AG04450 (cell line): ENCODE results near the gene CDK17. TPM values are rescaled to one million over a fixed set of nuclear protein-coding genes. Genes with fewer than 3 reads are reported as not detected.

Experiments
- CTCF ChIA-PET: fragments of 300-600, 350-600 bp; formaldehyde crosslinking; extraction: SDS; loops from one replicate; lab custom pipeline; 2022; ENCODE audit warnings: antibody characterized with exemption, inconsistent platforms; lab: Charles Lee
- POLR2A ChIA-PET: fragments of 350-600 bp; formaldehyde crosslinking; extraction: SDS; loops from one replicate; lab custom pipeline; 2021; ENCODE audit warnings: antibody characterized with exemption, inconsistent platforms; lab: Yijun Ruan, JAX
- DNase-seq: peaks from one replicate; pipeline ENCODE4 v3.0.0-alpha.2; 2011; ENCODE audit warnings: low read depth, low spot score
- H3K27ac ChIP-seq: one replicate; pipeline ENCODE4 v1.5.1; 2012; ENCODE audit warnings: low read depth, low read length, control low read depth
- H3K27me3 ChIP-seq: one replicate; pipeline ENCODE4 v1.6.0; 2012; ENCODE audit warnings: low read length; ENCODE audit not compliant: control insufficient read depth, insufficient read depth
- H3K4me3 ChIP-seq: 2 replicates; pipeline ENCODE4 v1.5.1; 2011; ENCODE audit warnings: mild to moderate bottlenecking, low read depth, low read length, control low read depth
- H3K9me3 ChIP-seq: 2 replicates; pipeline ENCODE4 v1.5.1; 2012; ENCODE audit warnings: low read length; ENCODE audit not compliant: control insufficient read depth, insufficient read depth
- polyA plus RNA-seq: library from polyadenylated mRNA; depleted of rRNA; stranded (reverse); fragments of >200 nt; gene quantifications from 2 replicates; pipeline ENCODE4 v1.2.3, GENCODE V29; 2011
- TF ChIP-seq, protein P1 (sequence below): IDR thresholded peaks from 2 replicates; pipeline ENCODE4 v1.5.1; 2011; ENCODE audit warnings: low read depth, low read length, control low read depth, inconsistent platforms

CDK17 gene
- polyA plus RNA-seq, 1 experiment, result 67.8 TPM

GRCh38 chr12:96364092-96364700 is 36.0 kb downstream of the CDK17 start:
- H3K27ac ChIP-seq, result no peak overlapping the region
- no peaks in the 10 kb centered on the region for H3K27me3 ChIP-seq
- TF ChIP-seq, protein P1, sequence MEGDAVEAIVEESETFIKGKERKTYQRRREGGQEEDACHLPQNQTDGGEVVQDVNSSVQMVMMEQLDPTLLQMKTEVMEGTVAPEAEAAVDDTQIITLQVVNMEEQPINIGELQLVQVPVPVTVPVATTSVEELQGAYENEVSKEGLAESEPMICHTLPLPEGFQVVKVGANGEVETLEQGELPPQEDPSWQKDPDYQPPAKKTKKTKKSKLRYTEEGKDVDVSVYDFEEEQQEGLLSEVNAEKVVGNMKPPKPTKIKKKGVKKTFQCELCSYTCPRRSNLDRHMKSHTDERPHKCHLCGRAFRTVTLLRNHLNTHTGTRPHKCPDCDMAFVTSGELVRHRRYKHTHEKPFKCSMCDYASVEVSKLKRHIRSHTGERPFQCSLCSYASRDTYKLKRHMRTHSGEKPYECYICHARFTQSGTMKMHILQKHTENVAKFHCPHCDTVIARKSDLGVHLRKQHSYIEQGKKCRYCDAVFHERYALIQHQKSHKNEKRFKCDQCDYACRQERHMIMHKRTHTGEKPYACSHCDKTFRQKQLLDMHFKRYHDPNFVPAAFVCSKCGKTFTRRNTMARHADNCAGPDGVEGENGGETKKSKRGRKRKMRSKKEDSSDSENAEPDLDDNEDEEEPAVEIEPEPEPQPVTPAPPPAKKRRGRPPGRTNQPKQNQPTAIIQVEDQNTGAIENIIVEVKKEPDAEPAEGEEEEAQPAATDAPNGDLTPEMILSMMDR, result no peak
- ChIA-PET CTCF (interaction anchor here (1.3 kb wide), 1 partner anchor 125 kb away, joined by 4 read pairs; the partner anchor contains the start of gene CFAP54), POLR2A (no interaction called here)
- DNase-seq, result no peak
- no peak overlapping the region for H3K4me3 ChIP-seq
- no peaks in the 10 kb centered on the region for H3K9me3 ChIP-seq

- TF ChIP-seq, protein P1, result no peak
- H3K4me3 ChIP-seq, result no peak overlapping the region
- H3K9me3 ChIP-seq, result no peaks in the 10 kb centered on the region
- CTCF ChIA-PET, result no interaction called here
- DNase-seq, result no peak
- H3K27me3 ChIP-seq, result no peaks in the 10 kb centered on the region
- no peak overlapping the region for H3K27ac ChIP-seq
- POLR2A ChIA-PET, result no interaction called here
Measured at GRCh38 chr12:96361074-96361473, 39.2 kb downstream of the CDK17 start.

GRCh38 chr12:96360550-96360949 is 39.7 kb downstream of the CDK17 start:
- ChIA-PET POLR2A (no interaction called here), CTCF (no interaction called here)
- H3K27ac ChIP-seq, result no peak overlapping the region
- H3K27me3 ChIP-seq, result no peaks in the 10 kb centered on the region
- TF ChIP-seq, protein P1, result no peak
- DNase-seq, result no peak
- H3K4me3 ChIP-seq, result no peak overlapping the region
- no peaks in the 10 kb centered on the region for H3K9me3 ChIP-seq

GRCh38 chr12:96359328-96359727 is 40.9 kb downstream of the CDK17 start:
- no peak for DNase-seq
- Histone ChIP-seq H3K4me3 (no peak overlapping the region), H3K27ac (no peak overlapping the region), H3K27me3 (no peaks in the 10 kb centered on the region), H3K9me3 (no peaks in the 10 kb centered on the region)
- ChIA-PET POLR2A (no interaction called here), CTCF (interaction anchor here (1.0 kb wide), 1 partner anchor 130 kb away, joined by 3 read pairs; the partner anchor contains the start of gene CFAP54)
- TF ChIP-seq, protein P1, result no peak

GRCh38 chr12:96356831-96357230 is 43.4 kb downstream of the CDK17 start:
- POLR2A ChIA-PET, result no interaction called here

More at GRCh38 chr12:96356831-96357230, 43.4 kb downstream of the CDK17 start:
- TF ChIP-seq, protein P1, result no peak
- CTCF ChIA-PET, result interaction anchor here (0.5 to 1.1 kb wide), 3 partner anchors 8 to 159 kb away, joined by 3 to 8 read pairs (median 5); no protein-coding TSS in a partner anchor
- no peaks in the 10 kb centered on the region for H3K27me3 ChIP-seq
- H3K27ac ChIP-seq, result no peak overlapping the region
- no peaks in the 10 kb centered on the region for H3K9me3 ChIP-seq
- H3K4me3 ChIP-seq, result no peak overlapping the region
- DNase-seq, result no peak
